Astrocyte of the hippocampus (primary cell): ENCODE results near the gene OR52I1.
A peak's percentile ranks its signal among the peaks of the same experiment; 100 is the strongest.

Experiments used
- DNase-seq: peaks from one replicate; pipeline ENCODE4 v3.0.0; 2011; ENCODE audit warnings: low read depth, low spot score

The OR52I1 gene

DNA sequence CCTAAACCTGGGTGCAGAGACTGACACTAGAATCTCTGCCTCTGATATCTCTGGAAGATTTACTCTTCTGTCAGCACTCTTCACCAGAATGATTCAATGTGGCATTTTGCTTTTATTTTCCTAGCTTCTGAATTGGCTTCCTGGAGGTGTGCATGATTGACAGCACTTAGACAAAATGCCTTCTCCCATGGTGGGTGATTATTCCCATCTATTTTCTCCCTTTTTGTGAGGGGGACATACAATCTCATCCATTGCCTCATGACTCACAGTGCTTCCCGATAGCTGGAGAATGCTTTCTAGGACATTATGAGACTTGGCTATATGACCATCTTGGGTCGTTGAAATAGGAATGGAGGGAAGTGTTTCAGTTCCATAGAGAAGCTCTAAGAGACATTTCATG lies 18.1 kb downstream of the OR52I1 start:
- DNase-seq, result no peak

DNA sequence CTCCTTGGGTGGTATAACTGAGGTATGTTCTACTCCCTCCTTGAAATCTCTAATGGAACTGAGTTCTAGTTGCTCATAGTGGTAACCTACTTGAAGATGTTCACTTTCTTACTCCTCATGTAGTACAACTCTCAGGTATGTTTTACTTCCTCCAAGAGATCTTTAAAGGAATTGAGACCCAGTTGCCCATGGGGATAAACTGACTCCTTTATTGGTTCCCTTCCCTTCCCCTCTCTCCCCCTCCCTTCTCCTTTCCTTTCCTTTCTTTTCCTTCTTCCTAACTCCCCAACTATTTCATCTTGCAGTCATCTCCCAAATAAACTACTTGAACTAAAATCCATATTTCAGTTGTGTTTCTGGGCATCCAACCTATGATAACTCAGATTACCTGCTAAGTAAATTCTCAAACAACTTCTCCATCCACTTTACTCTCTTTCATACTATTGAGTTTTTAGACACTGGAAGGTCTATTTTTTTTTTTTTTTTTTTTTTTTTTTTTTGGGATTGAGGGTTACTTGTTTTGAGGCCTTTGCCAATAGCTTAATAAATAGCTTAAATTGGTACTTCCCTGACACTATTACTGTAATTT lies 22.1 kb downstream of the OR52I1 start:
- DNase-seq, result no peak

DNA sequence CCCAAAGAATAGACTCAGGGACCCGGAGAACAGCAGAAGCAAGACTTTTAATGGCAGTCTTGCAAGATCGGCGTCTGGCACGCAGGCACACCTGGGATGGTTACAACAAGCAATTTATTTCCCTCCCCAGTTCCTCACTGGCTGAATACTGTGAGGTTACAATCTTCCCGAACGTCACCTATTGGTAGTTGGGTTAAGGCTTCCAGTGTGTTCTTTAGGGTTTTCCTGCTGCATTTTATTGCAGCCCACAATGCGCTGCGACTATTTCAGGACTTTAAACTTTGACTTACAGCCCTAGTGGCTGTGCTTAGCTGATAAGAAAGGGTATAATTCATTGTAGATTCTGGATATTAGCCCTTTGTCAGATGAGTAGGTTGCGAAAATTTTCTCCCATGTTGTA lies 25.7 kb downstream of the OR52I1 start:
- DNase-seq, result no peak

DNA sequence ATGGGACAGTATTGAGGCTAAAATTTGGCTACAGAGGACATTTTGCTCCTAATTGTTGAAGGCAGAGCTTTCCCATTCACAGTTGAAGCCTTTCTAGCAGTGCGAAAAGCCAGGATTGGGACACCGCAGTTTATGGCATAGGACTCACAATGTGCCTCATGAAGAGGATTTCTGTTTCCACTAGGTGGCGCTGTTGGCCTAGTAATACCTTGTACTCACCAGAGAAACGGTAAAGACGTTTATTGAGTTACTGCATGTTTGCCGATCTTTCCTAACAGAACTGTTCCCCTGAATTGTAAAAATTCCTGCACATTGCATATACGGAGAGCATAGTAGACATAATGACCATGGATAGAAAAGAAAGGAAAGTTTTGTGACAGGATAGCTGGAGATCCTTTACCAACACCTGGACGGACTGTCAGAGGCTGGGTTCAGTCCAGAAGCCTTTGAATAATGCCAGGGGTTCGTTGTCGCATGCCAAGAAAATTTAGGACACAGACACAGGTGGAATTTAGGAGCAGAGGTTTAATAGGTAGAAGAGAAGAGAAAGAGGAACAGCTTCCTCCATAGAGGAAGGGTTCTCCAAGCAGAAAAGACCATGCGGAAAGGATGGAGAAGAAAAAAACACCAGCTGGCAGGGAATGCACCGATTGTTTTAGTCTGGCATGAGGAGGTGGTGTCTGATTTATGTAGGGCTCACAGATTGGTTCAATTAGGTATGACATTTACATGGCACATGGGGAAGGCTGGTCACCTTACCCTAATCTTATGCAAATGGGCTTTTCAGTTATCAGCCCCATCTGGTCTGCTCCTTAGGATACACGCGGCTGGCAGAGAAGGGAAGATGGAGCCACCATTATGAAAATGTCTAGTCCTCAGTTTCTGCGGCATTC lies 32.6 kb downstream of the OR52I1 start:
- DNase-seq, result peak; percentile 70

DNA sequence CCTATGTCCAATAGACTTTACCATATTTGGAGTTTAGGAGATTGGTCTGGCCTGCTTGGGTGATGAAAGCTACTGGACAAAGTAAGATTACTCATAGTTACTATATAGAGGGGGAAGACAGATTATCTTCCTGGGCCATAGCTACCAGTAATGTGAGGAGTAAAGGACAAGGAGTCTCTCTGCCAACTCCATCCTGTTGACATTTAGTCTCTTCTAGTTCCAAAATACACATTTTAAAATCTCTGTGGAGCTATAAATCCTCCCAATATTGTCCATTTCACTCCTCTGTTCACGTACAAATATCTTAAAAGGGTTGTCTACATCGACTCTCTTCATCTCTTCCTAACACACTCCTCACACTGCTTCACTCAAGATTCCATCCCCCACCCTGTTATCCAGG lies 42.3 kb downstream of the OR52I1 start:
- DNase-seq, result no peak

DNA sequence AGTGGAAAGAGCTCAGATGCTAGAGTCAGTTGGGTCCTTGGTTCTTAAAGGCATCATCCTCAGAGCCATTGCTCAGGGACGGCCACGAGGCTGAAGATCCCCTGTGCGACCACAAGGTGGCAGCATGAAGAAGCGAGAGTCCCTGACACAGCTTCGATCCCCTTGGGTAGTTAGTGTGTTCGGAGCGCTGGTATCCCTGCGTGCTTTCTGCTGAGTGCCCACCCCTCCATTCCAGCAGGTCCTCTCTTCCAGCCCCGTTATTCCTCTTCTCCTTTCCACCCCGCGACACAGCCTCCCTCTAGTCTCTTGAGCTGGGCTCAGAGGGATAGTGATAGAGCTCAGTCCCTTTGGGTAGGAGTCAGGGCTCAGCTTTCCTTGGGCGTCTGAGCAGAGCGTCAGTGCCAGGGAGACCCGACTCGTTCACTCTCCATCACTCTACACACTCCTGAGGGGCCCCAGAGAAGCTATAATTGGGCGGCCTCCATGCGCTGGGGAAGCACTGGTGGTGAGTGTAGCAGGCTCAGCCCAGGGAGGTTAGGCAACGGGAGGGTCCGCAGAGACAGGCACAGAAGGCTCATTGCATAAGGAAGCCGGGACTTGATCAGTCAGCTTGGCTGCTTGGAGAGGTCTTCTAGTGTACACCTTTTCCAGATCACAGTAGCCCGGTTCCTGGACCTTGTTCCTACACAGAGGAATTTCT lies 43.3 kb downstream of the OR52I1 start, which contains the start of gene OR51D1:
OR51D1 (plus strand) TSS at position 516 of the 700 bp plus-strand sequence. CDS start 2,314 bp downstream, outside the sequence.
- peak; percentile 82 for DNase-seq

DNA sequence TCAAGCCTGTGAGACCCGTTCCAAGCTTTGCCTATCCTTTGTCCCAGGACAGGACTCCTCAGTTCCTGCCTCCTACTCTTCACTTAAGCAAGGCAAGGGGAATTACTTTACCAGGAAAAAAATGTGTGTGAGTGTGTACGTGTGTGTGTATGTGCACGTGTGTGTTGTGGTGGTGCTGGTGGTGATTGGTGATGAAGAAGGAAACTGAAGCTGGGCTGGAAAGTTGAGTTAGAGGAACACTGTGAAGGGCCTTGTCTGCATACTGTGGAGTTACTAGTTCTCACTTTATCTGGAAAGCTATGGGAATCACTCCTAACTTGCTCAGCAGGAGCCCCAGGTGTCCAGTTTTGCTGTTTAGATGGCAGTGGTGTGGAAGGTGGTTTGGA lies 43.8 kb downstream of the OR52I1 start:
- no peak for DNase-seq

DNA sequence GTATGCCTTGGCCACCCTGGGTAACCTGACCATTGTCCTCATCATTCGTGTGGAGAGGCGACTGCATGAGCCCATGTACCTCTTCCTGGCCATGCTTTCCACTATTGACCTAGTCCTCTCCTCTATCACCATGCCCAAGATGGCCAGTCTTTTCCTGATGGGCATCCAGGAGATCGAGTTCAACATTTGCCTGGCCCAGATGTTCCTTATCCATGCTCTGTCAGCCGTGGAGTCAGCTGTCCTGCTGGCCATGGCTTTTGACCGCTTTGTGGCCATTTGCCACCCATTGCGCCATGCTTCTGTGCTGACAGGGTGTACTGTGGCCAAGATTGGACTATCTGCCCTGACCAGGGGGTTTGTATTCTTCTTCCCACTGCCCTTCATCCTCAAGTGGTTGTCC lies 46.1 kb downstream of the OR52I1 start:
- no peak for DNase-seq

DNA sequence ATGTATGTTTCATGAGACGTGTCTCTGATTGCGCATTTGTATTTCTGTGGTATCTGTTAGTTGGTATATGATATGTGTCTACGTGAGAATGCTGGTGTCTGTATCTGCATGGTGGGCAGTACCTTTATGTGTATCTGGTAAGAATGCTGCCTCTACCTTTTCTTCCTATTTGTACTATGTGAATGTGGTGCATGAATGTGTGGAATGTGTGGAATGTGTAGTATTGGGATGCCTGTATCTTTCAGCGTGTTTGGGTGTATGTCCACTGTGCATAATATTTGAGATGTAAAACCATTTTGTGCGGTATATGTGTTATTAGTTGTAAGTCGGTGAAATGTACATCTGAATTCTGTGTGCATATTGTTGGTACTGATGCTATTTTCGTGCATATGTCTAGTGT lies 47.7 kb downstream of the OR52I1 start:
- no peak for DNase-seq

DNA sequence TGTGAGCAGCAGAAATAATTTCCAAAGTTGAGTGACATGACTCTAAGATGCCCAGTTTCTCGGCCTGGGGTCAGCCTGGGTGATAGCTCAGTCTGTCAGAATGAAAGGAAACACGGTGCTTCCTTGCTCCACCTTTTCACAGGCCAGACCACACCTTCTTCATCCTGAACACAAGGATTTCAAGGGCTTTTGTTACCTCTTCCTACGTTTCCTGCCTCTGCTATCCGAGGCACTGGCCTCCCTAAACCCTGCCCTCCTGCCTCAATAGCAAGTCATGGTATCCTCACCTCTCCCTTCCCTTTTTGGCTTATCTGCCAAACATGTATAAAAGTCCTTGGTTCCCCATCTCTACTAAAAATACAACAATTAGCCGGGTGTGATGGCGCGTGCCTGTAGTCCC lies 48.2 kb downstream of the OR52I1 start:
- no peak for DNase-seq

DNA sequence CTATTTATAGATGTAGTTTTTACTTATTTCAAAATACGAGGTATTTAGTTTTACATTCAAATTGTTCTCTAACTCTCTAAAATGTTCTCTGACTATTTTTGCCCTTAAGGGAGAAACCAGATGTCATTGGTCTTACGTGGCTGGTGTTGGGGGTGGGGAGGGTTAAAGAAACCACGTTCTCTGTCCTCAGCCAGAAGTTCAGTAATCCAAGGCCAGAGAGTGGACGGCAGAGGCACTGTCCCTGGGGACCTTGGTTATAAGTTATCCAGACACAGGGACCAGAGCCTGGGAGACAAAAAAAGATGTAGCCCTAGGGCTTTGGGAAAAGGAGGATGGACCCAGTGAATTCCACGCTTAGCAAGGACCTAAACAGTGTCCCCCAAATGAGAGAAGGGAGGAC lies 49.2 kb downstream of the OR52I1 start:
- DNase-seq, result no peak

DNA sequence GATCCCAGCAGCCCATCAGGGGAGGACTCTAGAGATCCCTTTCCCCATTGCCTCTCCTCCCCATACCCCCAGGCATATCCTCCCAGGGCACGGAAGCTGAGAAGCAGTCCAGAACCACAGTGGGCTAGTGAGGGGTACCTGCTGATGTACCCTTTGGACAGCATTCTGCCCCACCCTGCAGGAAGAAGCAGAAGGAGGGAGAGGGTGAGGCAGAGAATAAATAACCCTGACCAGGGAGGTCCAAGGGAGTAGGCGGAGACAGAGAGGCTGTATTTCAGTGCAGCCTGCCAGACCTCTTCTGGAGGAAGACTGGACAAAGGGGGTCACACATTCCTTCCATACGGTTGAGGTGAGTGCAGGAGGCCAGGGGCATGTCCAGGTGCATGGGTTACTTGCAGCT lies 49.8 kb downstream of the OR52I1 start, which contains the start of gene OR51E1:
OR51E1 (plus strand) TSS at position 301 of the 400 bp plus-strand sequence. CDS start 8,545 bp downstream, outside the sequence.
- DNase-seq, result no peak

DNA sequence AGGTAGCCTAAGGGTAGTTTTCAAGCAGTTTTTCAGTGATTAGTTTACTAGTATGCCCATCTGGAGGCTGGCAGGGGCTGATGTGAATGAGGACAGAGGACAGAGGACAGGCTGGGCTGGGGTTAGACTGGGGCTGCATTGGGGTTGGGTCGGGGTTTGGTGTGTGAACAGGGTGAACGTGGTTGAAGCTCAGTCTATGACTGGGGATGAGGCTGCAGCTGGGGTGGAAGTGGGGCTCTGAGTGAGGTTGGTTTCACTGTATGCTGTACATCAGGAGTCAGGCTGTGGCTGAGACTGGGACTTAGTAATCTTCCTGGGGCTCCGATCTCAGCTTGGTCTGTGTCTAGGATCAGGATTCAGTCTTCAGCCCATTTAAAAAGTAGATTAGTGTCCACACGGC lies 50.4 kb downstream of the OR52I1 start:
- no peak for DNase-seq
